GM18517 (cell line): Measurements from ENCODE around the gene CACNA2D1.
"Not testable (repeated sequence)": the region's sequence is repeated elsewhere in the genome, so short reads cannot be mapped to it uniquely, and the experiment has no call there.

Experiments used
- ATAC-seq: cut with Tn5 transposase; IDR thresholded peaks from one replicate; pipeline ENCODE4 v1.9.1; 2021; ENCODE audit warnings: mild to moderate bottlenecking, moderate library complexity; ENCODE audit not compliant: unreplicated experiment

Gene CACNA2D1

DNA sequence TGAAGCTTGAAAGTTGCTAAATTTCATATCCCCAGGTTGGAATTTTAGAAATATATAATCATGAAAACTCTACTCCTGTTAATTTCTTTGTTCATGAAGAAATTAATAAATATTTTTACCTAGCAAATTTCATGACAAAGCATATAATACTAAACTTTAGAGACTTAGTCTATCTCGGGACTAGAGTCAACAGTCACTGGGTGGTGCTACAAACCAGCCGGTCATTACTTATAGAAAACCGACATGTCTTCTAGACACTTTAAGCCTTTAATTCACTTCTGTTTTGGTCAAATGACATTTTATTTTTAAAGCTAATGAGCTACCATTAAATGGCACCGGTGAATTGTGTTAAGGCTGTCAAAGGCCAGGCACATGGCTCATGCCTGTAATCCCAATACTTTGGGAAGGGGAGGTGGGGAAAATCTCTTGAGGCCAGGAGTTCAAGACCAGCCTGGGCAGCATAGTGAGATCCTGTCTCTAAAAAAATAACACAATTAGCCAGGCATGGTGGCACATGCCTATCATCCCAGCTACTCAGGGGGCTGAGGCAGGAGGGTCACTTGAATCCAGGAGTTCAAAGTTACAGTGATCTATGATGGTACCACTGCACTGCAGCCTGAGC, 270.1 kb downstream of the CACNA2D1 start:
- no peak for ATAC-seq

DNA sequence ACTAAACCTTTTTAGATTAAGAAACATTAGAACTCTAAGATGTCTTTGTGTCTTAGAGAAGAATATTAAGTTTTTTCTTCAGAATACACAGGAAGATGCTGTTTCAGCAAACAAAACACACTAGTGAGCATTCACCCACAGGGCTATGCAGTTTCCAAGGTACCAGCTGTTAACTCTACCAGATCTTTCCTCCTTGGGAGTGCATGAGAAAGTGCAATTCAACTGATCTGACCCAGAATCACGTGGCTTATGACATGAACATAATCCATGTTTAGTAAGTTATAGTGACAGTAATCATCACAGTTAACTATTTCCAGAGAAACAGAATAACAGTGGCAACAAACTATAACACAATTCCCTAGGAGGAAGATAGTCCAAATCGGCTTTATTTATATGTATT, 270.7 kb downstream of the CACNA2D1 start:
- ATAC-seq = no peak

DNA sequence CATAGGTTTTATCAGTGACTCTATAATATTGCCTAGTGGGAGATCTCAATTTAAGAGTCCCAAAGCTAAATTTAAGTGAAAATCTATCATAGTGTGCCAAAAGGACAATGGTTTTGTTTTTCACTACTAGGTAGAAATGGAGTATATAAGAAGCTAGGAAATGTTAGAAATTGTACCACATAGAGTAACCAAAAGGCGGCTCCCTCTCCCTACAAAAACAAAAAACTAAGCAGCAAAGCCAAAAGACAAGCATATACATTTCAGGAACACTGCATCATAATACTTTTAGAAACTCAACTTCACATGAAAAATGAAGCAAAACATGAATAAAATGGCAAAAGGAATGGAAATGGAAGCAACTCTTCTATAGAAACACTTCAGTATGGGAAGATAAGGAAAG, 271.6 kb downstream of the CACNA2D1 start:
- no peak for ATAC-seq

DNA sequence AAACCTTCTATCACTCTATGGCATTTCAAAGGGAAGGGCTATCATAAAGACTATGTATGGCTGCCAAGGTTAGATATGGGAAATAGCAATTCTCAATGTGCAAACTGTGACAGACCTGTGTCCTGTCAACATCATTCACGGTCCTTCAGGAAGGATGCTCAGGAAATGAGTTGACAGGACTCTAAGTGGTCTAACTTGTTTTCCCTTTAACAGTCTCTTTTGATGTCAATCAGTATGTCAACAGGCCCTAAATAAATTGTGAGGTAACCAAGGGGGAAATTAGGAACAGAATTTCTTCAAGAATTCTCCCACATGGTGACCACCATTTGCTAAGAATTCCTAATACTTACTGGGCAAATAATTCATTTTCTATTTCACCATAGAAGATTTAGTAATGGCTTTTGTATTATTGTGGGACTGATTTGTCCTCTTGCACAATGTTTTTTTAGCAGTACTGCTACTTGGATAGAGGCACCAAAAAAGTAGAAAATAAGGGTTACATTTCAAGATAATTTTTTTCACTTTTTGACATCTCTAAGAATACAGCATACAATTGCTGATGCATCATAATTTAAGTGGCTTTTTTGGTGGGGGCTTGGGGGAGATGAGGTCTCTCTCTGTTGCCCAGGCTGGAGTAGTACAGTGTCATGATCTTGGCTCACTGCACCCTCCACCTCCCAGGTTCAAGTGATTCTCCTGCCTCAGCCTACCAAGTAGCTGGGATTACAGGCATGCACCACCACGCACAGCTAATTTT, 275.8 kb downstream of the CACNA2D1 start:
- ATAC-seq = no peak

DNA sequence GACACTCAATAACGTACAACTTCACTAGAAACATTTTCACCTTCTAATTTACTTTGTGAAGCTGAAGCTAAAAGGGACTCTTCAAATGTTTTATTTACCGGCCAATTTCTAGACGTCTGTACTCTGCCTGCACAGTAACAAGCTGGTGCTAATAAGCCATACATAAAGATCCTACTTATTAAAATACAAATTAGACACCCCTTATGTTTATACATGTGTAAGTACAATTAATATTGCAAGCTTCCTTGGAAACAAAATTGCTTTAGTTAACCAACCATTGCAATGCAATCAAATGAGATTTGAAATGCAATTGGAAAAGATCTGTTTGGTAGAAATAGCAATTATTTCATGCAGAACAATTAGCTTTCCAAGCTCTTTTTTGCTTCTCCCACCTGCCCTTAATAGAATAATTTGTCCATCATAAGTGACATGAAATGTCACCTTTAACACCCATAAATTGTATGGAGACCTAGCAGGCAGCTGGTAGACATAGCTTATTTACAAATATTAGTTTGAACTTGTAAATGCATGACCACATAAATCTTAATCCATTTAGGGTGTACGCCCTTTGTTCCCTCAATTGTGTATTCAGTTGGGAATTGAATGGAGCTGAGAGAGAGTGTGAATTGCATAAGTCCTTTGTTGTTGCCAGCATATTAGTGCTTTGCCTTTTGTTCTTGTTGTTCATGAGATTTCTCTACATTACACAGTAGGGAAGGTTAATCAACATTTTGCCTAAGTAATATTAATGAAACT, 277.1 kb downstream of the CACNA2D1 start:
- ATAC-seq = no peak

DNA sequence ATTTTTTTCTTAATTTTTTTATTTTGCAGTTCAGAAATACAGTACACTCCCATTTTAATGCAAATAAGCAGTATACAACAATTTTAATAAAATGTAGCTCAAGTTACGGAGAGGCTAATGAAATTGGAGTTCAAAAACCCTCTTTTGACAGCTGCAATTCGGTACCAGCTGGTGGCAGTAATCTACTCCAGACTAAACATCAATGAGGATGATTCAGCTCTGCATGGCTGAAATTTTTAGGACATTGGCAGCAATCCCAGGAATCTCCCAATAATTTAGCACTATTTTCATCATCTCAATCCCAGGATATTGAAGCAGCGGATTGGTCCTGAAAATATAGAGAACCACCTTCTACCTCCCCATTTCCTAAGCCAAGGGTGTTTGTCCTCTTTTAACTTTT, 278.8 kb downstream of the CACNA2D1 start:
- no peak for ATAC-seq

DNA sequence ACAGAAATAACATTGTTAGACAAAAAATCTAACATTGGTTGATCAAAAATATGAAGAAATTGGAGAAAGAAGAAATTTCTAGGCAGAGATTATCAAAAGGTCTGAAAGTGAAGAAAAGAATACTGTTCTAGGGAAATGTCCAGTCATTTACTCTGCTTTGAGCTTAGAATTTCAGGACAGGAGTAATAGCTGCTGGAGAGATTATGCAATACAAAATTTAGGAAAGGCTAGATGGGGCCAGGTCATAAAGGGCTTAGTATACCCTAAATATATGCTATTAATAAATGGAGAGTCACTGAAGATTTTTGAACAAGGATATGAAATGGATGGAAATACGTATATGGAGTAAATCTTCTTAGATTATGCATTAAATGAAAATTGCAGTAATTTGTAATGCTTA, 279.2 kb downstream of the CACNA2D1 start:
- no peak for ATAC-seq

DNA sequence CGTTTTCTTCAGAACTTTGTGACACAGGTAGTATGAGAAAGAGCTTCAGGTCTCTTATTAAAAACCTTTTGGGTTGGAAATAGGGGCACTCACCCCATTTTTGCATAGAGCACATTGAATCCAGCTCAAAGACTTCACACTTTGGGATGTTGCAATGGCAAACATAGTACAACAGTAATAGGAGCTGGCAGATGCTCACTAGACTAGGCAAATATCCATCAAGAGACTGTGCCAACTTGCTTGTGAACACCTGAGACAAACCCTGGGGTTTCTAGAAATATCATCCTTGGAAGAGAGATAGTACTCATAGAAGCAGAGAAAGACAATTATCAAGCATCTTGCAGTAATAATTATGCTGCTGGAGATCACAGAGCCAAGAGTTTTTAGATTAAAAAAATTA, 280.0 kb downstream of the CACNA2D1 start:
- ATAC-seq = no peak

DNA sequence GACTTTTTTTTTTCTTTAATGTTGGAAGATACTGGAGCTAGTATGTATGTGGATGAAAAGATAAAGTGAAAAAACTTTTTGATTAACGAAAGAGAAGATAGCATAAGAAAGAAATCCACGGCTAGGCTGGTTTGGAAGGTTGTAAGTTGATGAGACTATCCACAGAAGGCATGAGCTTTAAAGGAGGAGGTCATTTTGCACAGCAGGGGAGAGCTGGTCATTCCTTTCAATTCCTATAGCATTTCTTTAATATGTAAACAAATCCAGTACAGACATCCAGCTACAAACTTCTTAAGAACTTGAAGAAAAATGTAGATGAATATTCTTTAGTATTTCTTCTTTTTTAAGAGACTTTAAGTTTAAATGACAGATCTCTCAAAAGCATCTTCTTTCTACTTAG, 281.3 kb downstream of the CACNA2D1 start:
- no peak for ATAC-seq

DNA sequence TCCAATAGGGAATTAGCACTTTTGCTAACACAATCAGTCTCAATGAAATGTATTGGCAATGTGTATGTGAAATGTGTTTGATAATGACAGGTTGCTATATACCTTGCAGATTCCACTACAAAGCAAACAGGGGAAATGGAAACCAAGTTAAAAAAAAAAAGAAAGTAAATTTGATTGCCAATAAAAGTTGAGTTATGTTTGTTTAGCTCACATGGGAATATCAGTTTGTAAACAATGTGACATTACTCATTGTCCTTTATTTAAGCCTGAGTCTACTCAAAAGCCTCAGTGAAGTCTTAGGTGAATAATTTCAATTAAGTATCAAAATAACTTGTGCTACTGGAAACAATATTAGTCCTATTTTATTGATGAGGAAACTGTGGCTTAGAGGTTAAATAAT, 285.2 kb downstream of the CACNA2D1 start:
- ATAC-seq = no peak

DNA sequence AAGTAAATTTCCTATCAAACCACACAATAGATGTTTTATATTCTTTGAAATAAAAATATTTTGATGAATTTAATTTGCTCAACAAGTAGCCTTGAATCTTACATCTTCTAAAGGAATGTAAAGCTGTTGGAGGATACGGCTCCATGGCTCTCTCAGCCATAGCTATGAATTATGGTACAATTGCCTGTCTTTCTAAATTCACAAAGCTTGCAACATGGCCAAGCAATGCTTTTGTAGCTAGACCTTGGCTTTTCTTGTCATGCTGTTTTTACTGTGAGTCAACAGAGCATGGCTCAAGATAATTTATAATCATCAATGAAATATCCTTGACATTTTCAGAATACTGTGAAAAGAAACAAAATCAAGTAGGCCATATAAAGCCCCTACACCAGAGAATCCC, 286.7 kb downstream of the CACNA2D1 start:
- no peak for ATAC-seq

DNA sequence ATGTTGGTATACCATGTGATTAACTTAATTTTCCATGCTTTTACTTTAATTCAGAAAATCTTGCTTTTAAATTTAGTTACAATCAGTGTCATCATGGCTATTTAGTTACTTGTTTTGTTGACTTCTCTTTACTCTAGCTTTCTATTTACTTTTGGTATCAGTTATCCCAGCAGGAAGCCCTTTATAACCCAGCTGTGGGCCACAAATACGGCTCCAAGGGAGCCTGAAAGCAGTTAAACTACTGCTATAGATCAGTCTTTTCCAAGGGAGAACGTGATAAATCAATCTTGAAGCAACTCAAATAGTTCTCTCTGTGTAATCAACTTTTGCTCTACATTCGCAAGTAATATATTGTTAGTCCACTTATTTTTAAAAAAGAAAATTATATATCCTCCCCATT, 287.4 kb downstream of the CACNA2D1 start:
- ATAC-seq = no peak

DNA sequence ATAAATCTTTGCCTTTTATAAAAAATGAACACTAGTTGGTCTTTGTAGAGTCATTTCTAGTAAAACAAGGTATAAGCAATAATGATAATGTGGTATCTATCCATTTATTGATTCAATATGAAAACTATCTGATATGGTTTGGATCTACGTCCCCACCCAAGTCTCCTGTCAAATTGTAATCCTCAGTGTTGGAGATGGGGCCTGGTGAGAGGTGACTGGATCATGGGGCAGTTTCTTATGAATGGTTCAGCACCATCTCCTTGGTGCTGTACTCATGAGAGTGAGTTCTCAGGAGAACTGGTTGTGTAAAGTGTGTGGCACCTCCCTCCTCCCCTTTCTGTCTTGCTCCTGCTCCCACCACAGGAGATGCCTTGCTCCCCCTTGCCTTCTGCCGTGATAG, 288.8 kb downstream of the CACNA2D1 start:
- no peak for ATAC-seq

DNA sequence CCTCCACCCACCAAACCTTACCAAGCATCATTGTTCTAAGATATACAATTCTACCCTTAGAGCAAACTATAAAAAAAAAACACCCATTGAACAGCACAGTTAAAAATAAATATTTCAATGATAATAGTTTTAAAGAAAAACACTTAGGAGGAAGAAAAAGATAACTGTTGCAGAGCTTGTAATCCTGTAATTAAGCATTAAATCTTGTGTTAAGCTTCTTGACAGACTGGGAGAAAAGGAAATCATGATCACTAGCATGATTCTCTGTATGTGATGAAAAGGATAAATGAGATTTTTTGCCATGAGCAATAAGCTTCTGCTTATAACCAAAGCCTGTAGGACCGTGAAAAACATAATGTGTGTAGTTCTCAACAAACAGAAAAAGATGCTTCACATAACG, 289.8 kb downstream of the CACNA2D1 start:
- no peak for ATAC-seq

DNA sequence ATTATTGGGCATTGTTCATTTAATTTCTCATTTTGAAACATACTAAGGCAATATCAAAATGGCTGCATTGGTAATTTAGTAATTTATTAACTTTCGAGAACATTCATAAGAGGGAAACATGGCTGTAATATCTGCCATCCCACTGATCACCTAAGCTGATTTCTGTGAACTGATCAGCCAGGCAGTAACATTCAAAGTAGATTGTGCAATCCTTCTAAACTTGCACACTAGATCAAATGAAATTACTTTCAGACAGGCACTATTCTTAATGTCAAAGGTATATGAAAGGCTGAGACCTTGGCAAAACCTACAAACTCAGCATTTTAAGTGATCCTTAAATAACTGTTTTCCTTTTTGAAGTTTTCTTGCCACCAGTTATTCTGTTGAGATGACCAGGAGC, 290.7 kb downstream of the CACNA2D1 start:
- ATAC-seq = no peak

DNA sequence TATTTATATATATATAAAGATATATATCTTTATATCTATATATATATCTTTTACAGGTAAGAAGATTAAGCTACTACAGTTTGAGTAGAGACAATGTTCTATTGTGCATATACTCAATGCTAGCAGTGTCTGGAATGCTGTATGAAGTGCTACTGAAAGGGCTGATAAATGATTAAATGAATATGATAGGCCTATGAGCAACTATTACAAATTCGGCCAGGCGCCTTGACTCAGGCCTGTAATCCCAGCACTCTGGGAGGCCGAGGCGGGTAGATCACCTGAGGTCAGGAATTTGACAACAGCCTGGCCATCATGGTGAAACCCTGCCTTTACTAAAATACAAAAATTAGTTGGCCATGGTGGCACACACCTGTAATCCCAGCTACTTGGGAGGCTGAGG, 297.1 kb downstream of the CACNA2D1 start:
- ATAC-seq = no peak

DNA sequence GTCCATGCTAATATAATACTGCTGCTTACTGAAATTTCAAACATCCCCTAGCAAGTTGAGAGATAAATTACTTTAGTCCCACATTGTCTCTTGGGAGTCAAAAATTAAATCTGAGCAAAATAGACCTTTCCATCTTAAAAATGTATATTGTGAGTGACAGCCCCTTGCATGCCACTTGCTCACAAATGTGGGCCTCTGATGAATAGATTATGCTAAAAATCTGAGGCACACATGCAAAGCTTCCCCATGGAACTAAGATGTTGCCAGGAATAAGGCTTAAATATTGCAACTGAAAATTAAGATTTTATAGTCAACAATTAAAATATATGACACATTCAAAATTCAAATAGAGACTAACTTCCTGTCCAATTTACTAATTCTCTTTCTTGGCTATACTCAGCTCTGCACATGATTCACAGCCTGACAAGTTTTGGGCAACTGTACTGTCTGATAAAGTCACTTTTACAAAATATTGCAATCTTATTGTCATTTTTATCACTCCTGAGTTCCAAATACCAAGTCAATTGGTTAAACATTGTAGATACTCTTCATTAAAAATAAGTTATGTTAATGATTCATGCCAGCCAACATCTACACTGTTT, 301.2 kb downstream of the CACNA2D1 start:
- no peak for ATAC-seq

DNA sequence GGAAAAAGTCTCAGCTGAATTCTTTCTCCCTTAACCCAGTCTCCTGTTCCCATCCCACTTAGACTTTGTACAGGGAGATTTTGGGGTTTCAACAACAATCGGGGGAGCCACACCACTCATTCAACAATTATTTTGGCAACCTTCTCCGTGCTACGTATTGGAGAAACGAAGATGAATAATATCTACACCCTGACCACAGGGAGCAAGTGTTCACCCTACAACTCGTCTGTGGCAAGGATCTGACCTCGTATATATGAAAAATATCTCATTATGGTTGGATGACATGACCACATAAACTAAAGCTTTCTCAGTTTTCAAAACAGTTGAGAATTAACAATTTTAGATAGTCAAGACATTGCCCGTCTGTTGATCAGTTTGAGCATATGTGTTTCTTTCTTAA, 302.1 kb downstream of the CACNA2D1 start:
- no peak for ATAC-seq

DNA sequence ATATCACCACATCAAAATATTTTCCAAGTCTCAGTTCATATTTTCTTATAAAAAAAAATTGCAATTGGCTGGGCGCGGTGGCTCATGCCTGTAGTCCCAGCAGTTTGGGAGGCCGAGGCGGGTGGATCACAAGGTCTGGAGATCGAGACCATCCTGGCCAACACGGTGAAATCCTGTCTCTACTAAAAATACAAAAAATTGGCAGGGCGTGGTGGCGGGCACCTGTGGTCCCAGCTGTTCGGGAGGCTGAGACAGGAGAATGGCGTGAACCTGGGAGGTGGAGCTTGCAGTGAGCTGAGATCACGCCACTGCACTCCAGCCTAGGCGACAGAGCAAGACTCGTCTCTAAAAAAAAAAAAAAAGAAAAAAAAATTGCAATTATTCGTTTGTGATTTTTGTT, 303.0 kb downstream of the CACNA2D1 start:
- ATAC-seq = not testable (repeated sequence)

DNA sequence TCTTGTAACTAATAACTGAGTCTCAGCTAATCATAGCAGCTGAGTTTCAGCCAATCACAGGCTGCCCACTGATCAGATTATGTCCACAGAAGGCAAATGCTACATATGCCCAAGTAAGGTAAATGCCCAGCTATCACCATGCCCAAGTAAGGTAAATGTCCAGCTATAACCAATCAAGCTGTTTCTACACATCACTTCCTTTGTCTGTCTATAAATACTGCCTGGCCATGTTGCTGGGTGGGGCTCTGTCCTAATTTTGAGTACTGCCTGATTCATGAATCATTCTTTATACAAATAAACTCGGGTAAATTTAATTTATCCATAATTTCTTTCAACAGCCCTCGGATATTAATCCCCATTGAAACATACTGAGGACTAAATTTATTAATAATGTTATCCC, 312.4 kb downstream of the CACNA2D1 start:
- ATAC-seq = no peak

DNA sequence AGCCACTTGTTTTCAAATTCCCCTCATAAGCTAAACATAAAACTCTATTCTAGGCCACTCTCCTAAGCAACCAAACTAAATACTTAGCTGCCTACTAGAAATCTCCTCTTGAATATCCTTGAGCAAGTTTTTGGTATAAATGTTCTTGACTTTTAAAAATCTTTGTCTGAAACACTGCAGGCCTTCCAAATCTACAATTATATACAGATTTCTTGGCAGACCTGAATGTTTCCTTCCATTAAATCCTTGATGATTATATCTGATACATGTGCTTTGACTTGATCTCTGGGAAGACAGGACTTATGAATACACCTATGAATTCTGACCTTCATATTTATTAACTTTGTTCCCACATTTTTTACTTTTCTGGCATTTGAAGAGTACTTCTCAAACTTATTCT, 314.5 kb downstream of the CACNA2D1 start:
- no peak for ATAC-seq

DNA sequence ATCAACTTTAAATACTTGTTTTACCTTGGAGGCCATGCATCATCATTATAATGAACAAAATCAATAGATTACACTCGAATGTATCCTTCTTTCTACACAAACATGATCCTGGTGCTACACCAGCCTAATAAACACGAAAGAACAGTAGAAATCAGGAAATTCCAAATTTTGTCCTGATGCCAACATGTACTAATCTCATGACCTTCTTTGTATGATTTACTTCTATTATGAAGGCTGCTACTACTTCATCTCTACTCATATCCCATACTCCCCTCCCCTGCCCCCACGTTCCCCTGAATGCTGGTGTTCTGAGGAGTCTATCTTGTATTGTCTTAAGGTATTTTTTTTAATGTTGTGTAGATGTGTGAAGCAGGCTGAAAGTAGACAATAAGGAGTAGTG, 315.0 kb downstream of the CACNA2D1 start:
- no peak for ATAC-seq
